GM12864 (cell line): ENCODE data around the gene PRCD.
A peak's percentile ranks its signal among the peaks of the same experiment; 100 is the strongest.

ENCODE experiments used
- DNase-seq: peaks from one replicate; pipeline ENCODE4 v3.0.0-alpha.2; 2011; ENCODE audit warnings: low read depth
- H3K4me3 ChIP-seq: 2 replicates; pipeline ENCODE4 v1.5.1; 2011; ENCODE audit warnings: mild to moderate bottlenecking, low read depth, low read length, control low read depth
- CTCF ChIP-seq: IDR thresholded peaks from 2 replicates; pipeline ENCODE4 v1.5.1; 2011; ENCODE audit warnings: low read depth, mild to moderate bottlenecking, moderate library complexity, low read length, control low read depth, inconsistent platforms; ENCODE audit errors: missing control alignments

The PRCD gene

GRCh38 chr17:76581515-76581914 is 41.7 kb downstream of the PRCD start:
- no peak for TF ChIP-seq CTCF
- H3K4me3 ChIP-seq = no peak overlapping the region
- DNase-seq = no peak

GRCh38 chr17:76582660-76583059 is 42.8 kb downstream of the PRCD start:
- no peak for TF ChIP-seq CTCF
- no peak for DNase-seq
- no peak overlapping the region for H3K4me3 ChIP-seq

- no peak for TF ChIP-seq CTCF
- peak overlapping the region; percentile 38 for H3K4me3 ChIP-seq
Observed at GRCh38 chr17:76584427-76585032, 44.7 kb downstream of the PRCD start.

GRCh38 chr17:76585033-76585648 is 45.3 kb downstream of the PRCD start:
- TF ChIP-seq CTCF = no peak
- peak overlapping the region; percentile 38 for H3K4me3 ChIP-seq
- no peak for DNase-seq

More at GRCh38 chr17:76584427-76585032, 44.7 kb downstream of the PRCD start:
- no peak for DNase-seq

GRCh38 chr17:76585649-76586593 is 46.1 kb downstream of the PRCD start, which contains the start of gene ST6GALNAC2:
TSS of gene ST6GALNAC2 (minus strand) at chr17:76585860. CDS start at chr17:76585808, 52 bp downstream.
- peak; percentile 16 for TF ChIP-seq CTCF
- no peak for DNase-seq
- H3K4me3 ChIP-seq = peak within 1 kb of the TSS; percentile 38

GRCh38 chr17:76586741-76587487 is 47.1 kb downstream of the PRCD start:
- H3K4me3 ChIP-seq = no peak overlapping the region
- no peak for DNase-seq
- no peak for TF ChIP-seq CTCF
